Sciatic nerve (tissue), 2 donors: ENCODE data around the gene TERT. TPM values are rescaled to one million over a fixed set of nuclear protein-coding genes. Genes with fewer than 3 reads are reported as not detected.
"Not testable (repeated sequence)": the region's sequence is repeated elsewhere in the genome, so short reads cannot be mapped to it uniquely, and the experiment has no call there.

Source experiments
- ATAC-seq: fragments of 200-7000 bp; cut with Tn5 transposase; one replicate; pipeline ENCODE4 v1.9.1; 2020; ENCODE audit warnings: mild to moderate bottlenecking, moderate library complexity
- DNase-seq: peaks from one replicate; pipeline ENCODE4 v3.0.0-alpha.2; 2020; ENCODE audit warnings: low spot score
- intact Hi-C: fragments of 100-400 bp; cut with DNase I; formaldehyde crosslinking; loops from one replicate; pipeline ENCODE4 v1.14.2; 2022
- total RNA-seq: library from RNA; stranded (reverse); fragmentation: NEBNext Ultra II Directional; extraction: Animal tissue kit (Norgen Biotek cat#: 25700); gene quantifications from one replicate; pipeline ENCODE4 v1.2.1, GENCODE V29; 2021
- donor health status: DM: no; HTN: no; CAD: no.
- donor health status: DM: no; HTN: no; CAD: no.

TERT gene
- total RNA-seq, 1 donor from 2014 or later = 0.85 TPM

DNA sequence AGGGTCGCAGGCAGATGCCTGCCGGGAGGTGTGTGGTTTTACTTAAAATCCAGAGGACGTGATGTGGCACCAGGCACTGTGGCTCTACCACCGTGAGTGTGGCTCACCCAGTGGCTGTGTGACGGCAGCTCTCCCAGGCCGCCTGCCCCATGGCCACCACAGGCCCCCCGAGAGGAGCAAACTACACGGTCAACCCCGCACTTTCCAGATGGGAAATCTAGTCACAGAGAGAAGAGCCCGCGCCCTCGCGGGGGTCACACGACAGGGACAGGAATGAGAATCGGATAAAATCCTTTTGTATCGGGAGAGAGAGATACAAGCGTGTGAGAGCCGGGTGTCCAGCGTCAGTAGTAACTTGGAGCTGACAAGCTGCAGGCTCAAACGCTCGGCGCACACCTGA, 24.4 kb downstream of the TERT start:
- intact Hi-C loops = no loop called here
- no peak for DNase-seq
- no peak for ATAC-seq

GRCh38 chr5:1268666-1269065, 26.2 kb downstream of the TERT start:
- DNase-seq = no peak
- ATAC-seq = no peak
- intact Hi-C loops = no loop called here

GRCh38 chr5:1268056-1268455, 26.8 kb downstream of the TERT start:
- ATAC-seq (no peak), DNase-seq (no peak)
- intact Hi-C loops = no loop called here

- intact Hi-C loops, DNase-seq, ATAC-seq: not testable (repeated sequence)
Observed at GRCh38 chr5:1267464-1267863, 27.4 kb downstream of the TERT start.

GRCh38 chr5:1266791-1267190, 28.1 kb downstream of the TERT start:
- intact Hi-C loops = no loop called here
- ATAC-seq (no peak), DNase-seq (no peak)

- no peak for ATAC-seq
- DNase-seq = no peak
- intact Hi-C loops = no loop called here
Observed at GRCh38 chr5:1265461-1266455, 29.1 kb downstream of the TERT start.

- ATAC-seq (no peak), DNase-seq (no peak)
- intact Hi-C loops = no loop called here
Observed at GRCh38 chr5:1265026-1265425, 29.8 kb downstream of the TERT start.

DNA sequence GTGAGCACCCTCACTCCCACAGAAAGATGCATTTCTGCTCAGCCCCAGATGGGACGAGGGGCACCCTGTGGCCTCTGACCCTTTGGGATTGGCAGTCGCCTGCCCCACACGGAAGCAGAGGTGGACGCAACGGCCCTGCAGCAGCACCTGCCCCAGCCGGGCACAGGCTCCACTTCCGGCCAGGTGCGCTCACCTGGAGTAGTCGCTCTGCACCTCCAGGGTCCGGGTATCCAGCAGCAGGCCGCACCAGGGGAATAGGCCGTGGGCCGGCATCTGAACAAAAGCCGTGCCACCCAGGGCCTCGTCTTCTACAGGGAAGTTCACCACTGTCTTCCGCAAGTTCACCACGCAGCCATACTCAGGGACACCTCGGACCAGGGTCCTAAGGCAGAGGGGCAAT, 30.7 kb downstream of the TERT start:
- DNase-seq = no peak

GRCh38 chr5:1262381-1262780, 32.5 kb downstream of the TERT start:
- ATAC-seq (no peak), DNase-seq (no peak)
- intact Hi-C loops = no loop called here

More for the DNA sequence above, 30.7 kb downstream of the TERT start:
- no peak for ATAC-seq
- intact Hi-C loops = no loop called here

- intact Hi-C loops = no loop called here
- DNase-seq (no peak), ATAC-seq (no peak)
Observed at GRCh38 chr5:1261643-1262042, 33.2 kb downstream of the TERT start.

DNA sequence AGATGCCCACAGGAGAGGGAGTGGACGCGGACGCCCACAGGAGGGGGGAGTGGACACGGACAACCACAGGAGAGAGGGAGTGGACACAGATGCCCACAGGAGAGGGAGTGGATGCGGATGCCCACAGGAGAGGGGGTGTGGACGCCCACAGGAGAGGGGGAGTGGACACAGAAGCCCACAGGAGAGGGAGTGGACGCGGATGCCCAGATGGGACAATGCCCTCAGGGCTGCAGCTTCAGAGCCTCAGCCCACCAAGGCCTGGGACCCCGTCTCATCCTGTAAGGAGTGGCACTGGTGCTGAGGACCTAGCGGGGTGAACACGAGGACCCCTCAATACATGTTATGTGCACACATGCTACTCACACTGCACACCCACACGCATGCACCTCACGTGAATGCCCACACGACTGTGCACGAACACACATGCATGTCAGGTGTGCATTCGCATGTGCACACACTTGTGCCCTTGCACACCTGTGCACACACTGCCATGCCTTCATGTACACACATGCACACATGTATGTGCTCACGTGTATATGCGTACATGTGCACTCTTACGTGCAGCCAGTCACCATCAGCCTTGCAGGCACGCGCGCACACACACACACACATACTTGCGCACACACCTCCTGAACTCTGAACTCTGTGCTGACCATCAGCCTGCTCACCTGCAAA, 34.9 kb downstream of the TERT start:
- ATAC-seq = no peak
- intact Hi-C loops = no loop called here

DNA sequence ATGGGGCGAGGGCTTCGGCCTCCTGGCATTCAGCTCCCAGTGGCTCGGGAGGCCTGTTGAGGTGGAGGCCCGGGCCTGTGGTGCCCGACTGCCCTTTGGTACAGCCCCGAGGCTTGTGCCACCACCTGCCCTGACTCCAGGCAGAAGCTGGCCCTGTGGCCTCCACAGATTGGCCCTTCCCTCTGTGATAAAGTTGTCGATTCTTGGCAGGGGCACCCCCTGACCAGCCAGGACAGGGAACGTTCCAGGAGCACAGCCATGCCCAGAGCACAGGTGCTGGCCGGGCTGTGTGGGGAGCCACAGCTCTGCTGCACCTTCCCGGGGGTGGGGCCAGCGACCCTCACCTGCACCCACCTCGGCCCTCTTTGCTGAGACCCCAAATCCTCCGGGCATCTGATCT, 37.0 kb downstream of the TERT start:
- intact Hi-C loops = no loop called here
- no peak for DNase-seq
- no peak for ATAC-seq

More for the DNA sequence above, 34.9 kb downstream of the TERT start:
- no peak for DNase-seq

DNA sequence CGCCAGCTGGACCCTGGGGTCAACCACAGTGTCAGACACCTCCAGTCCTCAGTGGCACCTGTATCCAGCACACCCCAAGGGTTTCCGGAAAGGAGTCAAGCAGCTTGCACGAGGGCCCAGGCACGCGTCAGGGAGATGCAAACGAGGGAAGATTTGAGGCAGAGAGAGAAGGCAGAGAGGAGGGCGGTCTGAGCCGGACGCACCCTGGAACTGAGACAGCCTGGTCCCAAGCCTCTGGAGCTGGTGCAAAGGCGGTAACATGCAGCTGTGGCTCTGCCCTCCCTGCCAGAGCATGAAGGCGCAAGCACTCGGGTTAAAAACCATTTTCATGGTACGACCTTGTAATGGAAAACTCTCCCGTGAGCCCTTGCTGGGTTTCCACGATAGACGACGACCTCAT, 37.5 kb downstream of the TERT start:
- no peak for ATAC-seq

GRCh38 chr5:1256776-1257175, 38.1 kb downstream of the TERT start:
- ATAC-seq = no peak
- intact Hi-C loops = no loop called here
- DNase-seq = no peak

More for the DNA sequence above, 37.5 kb downstream of the TERT start:
- intact Hi-C loops = no loop called here
- no peak for DNase-seq

DNA sequence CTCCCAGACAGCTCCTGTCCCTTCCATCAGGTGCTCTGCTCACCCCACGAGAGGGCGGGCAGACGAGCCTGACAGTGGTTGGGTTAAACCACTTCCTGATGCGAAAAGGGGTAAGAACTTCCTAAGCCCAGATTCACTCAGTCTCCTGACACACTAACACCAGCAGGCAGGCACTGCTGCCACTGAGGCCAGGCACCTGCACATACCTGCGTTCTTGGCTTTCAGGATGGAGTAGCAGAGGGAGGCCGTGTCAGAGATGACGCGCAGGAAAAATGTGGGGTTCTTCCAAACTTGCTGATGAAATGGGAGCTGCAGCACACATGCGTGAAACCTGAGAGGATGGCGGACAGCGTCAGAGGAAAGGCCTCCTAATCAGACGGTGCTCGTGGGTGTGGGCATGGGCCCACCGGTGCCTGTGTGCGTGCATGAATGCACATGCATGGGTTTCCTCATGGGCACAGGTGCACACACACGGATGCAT, 39.7 kb downstream of the TERT start:
- DNase-seq = no peak
- intact Hi-C loops = no loop called here
- no peak for ATAC-seq

GRCh38 chr5:1254196-1254595, 40.7 kb downstream of the TERT start:
- intact Hi-C loops = no loop called here
- ATAC-seq (no peak), DNase-seq (no peak)

GRCh38 chr5:1253456-1254105, 41.3 kb downstream of the TERT start:
- no peak for DNase-seq
- no peak for ATAC-seq
- intact Hi-C loops = no loop called here

- intact Hi-C loops = no loop called here
- DNase-seq (no peak), ATAC-seq (no peak)
Observed at GRCh38 chr5:1252681-1253080, 42.2 kb downstream of the TERT start.

DNA sequence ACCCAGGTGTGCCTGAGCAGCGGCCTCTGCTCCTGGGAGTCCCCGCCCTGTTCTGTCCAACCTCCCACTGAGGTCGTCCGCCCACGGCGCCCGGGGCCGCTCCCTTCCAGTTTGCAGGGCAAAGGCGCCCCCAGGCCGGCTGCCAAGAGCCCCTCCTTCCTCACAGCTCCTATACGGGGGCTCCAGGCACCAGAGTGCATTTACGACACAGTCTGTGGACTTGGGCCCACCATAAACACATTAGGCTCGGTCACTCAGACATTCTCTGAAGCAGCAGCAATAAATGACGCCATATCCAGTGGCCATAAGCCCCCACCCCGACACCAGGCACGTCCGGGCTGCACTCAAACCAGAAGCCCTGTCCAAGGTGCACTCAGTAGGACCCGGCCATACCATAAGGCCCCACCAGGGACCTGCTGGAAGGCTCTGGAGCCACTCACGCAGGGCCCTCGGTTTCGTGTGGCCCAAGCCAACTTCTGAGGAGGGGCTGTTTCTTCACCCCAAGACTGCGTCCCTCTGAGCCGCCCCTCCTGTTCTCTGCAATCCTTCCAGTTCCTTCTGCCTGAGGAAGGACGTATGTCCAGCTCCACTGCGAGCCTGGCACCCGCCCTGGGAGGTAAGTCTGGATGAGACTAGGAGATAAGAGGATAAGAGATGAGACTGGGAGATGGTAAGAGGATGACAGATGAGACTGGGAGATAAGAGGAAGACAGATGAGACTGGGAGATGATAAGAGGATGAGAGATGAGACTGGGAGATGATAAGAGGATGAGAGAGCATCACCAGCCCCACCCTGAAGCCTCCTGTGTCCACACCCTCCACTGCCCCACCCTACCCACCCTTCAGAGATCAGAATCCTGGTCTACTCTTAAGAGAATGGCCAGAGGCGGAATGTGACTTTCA, 42.9 kb downstream of the TERT start:
- DNase-seq = no peak
- no peak for ATAC-seq
- intact Hi-C loops = no loop called here
